HCT116 (cell line): ENCODE measurements around the gene RGS4. TPM values are rescaled to one million over a fixed set of nuclear protein-coding genes. Genes with fewer than 3 reads are reported as not detected.

Experiments used
- ATAC-seq: fragments of 200-7000 bp; cut with Tn5 transposase; 2 replicates; pipeline ENCODE4 v1.9.1; 2020; ENCODE audit warnings: mild to moderate bottlenecking, moderate library complexity
- BruUV-seq: library from RNA; stranded (reverse); fragments of 400-500 nt; replicated peaks from 2 replicates; lab custom pipeline; 2021; lab: Mats Ljungman, UMichigan
- CTCF ChIA-PET: fragments of 300-600 bp; sonication (Branson Sonifier 250); formaldehyde crosslinking; loops from one replicate; lab custom pipeline; 2021; ENCODE audit warnings: antibody characterized with exemption; lab: Charles Lee
- POLR2A ChIA-PET: fragments of 300-600, 350-600 bp; sonication (Branson Sonifier 250); formaldehyde crosslinking; loops from one replicate; lab custom pipeline; 2021; ENCODE audit warnings: antibody characterized with exemption; lab: Charles Lee
- RAD21 ChIA-PET, 2 experiments: fragments of 300-600 bp; sonication (Branson Sonifier 250); formaldehyde crosslinking; loops; one replicate each; lab custom pipeline; 2023; ENCODE audit warnings: low total read pairs in 2 of 2; ENCODE audit not compliant: uncharacterized antibody in 2 of 2, unreplicated experiment in 2 of 2, low non-redundant PET in 1 of 2; lab: Charles Lee
- DNase-seq: peaks from one replicate; pipeline ENCODE4 v3.0.0-alpha.2; 2010; ENCODE audit warnings: low read depth, low spot score
- H2AFZ ChIP-seq: fragments of 200-600 bp; shearing (Covaris generic), sonication (generic); 2 replicates; pipeline ENCODE4 v1.6.1; 2017; ENCODE audit warnings: low read depth, mixed run types, mixed read lengths, antibody characterized with exemption, low read length; ENCODE audit not compliant: poor library complexity, severe bottlenecking
- H3K27ac ChIP-seq: 2 replicates; pipeline ENCODE4 v1.5.1; 2012; ENCODE audit warnings: low read depth, low read length
- H3K27me3 ChIP-seq: fragments of 200-600 bp; sonication (generic); 2 replicates; pipeline ENCODE4 v1.6.1; 2016; ENCODE audit warnings: mixed run types, low read length, mixed read lengths; ENCODE audit not compliant: insufficient read depth
- H3K36me3 ChIP-seq, 2 experiments: fragments of 200-500 bp in 1 of 2; fragments of 200-600 bp in 1 of 2; sonication (Bioruptor generic) in 1 of 2; sonication (generic) in 1 of 2; 2 replicates each; pipeline versions ENCODE4 v1.5.1 to v1.6.1; 2014 to 2016; ENCODE audit warnings: low read length in 2 of 2, inconsistent platforms in 1 of 2, mixed read lengths in 1 of 2, mixed run types in 1 of 2; ENCODE audit not compliant: insufficient read depth in 2 of 2, control insufficient read depth in 1 of 2
- H3K4me1 ChIP-seq, 2 experiments: fragments of 200-600 bp in 1 of 2; sonication (generic) in 1 of 2; 2 replicates each; pipeline versions ENCODE4 v1.5.1 to v1.6.1; 2012 to 2017; ENCODE audit warnings: low read length in 2 of 2, inconsistent platforms in 1 of 2, mild to moderate bottlenecking in 1 of 2, mixed read lengths in 1 of 2, mixed run types in 1 of 2, moderate library complexity in 1 of 2; ENCODE audit not compliant: insufficient read depth in 2 of 2, control insufficient read depth in 1 of 2
- H3K4me2 ChIP-seq: fragments of 200-600 bp; sonication (generic); 2 replicates; pipeline ENCODE4 v1.6.1; 2017; ENCODE audit warnings: mixed run types, low read length, mixed read lengths
- H3K4me3 ChIP-seq, 2 experiments: fragments of 200-600 bp in 1 of 2; sonication (generic) in 1 of 2; replicated peaks in 1 of 2; 2 replicates each; pipeline ENCODE4 v1.5.1; 2011 to 2016; ENCODE audit warnings: low read length in 2 of 2, control low read depth in 1 of 2, low read depth in 1 of 2, mild to moderate bottlenecking in 1 of 2, mixed read lengths in 1 of 2, mixed run types in 1 of 2
- H3K79me2 ChIP-seq: fragments of 200-600 bp; sonication (generic); 2 replicates; pipeline ENCODE4 v1.6.1; 2017; ENCODE audit warnings: mild to moderate bottlenecking, mixed run types, low read length, moderate library complexity, mixed read lengths; ENCODE audit not compliant: insufficient read depth
- H3K9ac ChIP-seq: fragments of 200-600 bp; sonication (generic); 2 replicates; pipeline ENCODE4 v1.6.1; 2016; ENCODE audit warnings: low read length, mixed read lengths
- H3K9me2 ChIP-seq: fragments of 200-600 bp; sonication (generic), shearing (Covaris generic); 2 replicates; pipeline ENCODE4 v1.6.1; 2017; ENCODE audit warnings: mixed run types, mild to moderate bottlenecking, moderate library complexity; ENCODE audit not compliant: insufficient read depth
- H3K9me3 ChIP-seq, 2 experiments: fragments of 200-500 bp in 1 of 2; fragments of 200-600 bp in 1 of 2; sonication (Bioruptor generic) in 1 of 2; sonication (generic) in 1 of 2; 2 replicates each; pipeline ENCODE4 v1.6.1; 2014 to 2017; ENCODE audit warnings: low read length in 2 of 2, mixed read lengths in 2 of 2, inconsistent platforms in 1 of 2, low read depth in 1 of 2, mild to moderate bottlenecking in 1 of 2, mixed run types in 1 of 2, moderate library complexity in 1 of 2; ENCODE audit not compliant: control insufficient read depth in 1 of 2, insufficient read depth in 1 of 2
- H4K20me1 ChIP-seq: fragments of 200-600 bp; sonication (generic), shearing (Covaris generic); 2 replicates; pipeline ENCODE4 v1.6.1; 2017; ENCODE audit warnings: mixed run types, mild to moderate bottlenecking, moderate library complexity; ENCODE audit not compliant: insufficient read depth
- CEBPB ChIP-seq: IDR thresholded peaks from 2 replicates; pipeline ENCODE4 v1.6.1; 2012; ENCODE audit warnings: low read depth
- CTCF ChIP-seq, 3 experiments: fragments of 200-600 bp in 1 of 3; sonication (generic) in 1 of 3; IDR thresholded peaks in 2 of 3; conservative IDR thresholded peaks in 1 of 3; 2 replicates each; pipeline ENCODE4 v1.5.1; 2012 to 2017; ENCODE audit warnings: low read depth in 2 of 3, low read length in 2 of 3, antibody characterized with exemption in 1 of 3, borderline replicate concordance in 1 of 3, control low read depth in 1 of 3, mild to moderate bottlenecking in 1 of 3, mixed read lengths in 1 of 3, mixed run types in 1 of 3, moderate library complexity in 1 of 3; ENCODE audit not compliant: insufficient read depth in 1 of 3
- EZH2phosphoT487 ChIP-seq: fragments of 200-600 bp; IDR thresholded peaks from 2 replicates; pipeline ENCODE4 v1.6.1; 2018; ENCODE audit warnings: antibody characterized with exemption, borderline replicate concordance
- FOSL1 ChIP-seq: IDR thresholded peaks from 2 replicates; pipeline ENCODE4 v1.6.1; 2012; ENCODE audit warnings: low read depth
- REST ChIP-seq: IDR thresholded peaks from 2 replicates; pipeline ENCODE4 v1.6.1; 2012; ENCODE audit warnings: low read depth
- SP1 ChIP-seq: IDR thresholded peaks from 2 replicates; pipeline ENCODE4 v1.6.1; 2012; ENCODE audit warnings: low read depth
- TCF7L2 ChIP-seq: IDR thresholded peaks from 2 replicates; pipeline ENCODE4 v1.7.0; 2011; ENCODE audit warnings: borderline replicate concordance, inconsistent platforms; ENCODE audit not compliant: insufficient read depth, insufficient read length; ENCODE audit errors: extremely low read depth
- ZNF274 ChIP-seq: fragments of 200-500 bp; sonication (Bioruptor generic); IDR thresholded peaks from 2 replicates; pipeline ENCODE4 v1.6.1; 2014; ENCODE audit warnings: mild to moderate bottlenecking, low read depth, low read length, inconsistent platforms
- intact Hi-C: fragments of 100-400 bp; cut with micrococcal nuclease; formaldehyde crosslinking; loops from 2 replicates; pipeline ENCODE4 v1.10.0; 2022
- total RNA-seq: library from RNA; stranded (reverse); gene quantifications from one replicate; pipeline ENCODE4 v1.2.1, GENCODE V29; 2021; ENCODE audit not compliant: unreplicated experiment

RGS4 gene
- total RNA-seq, 1 experiment from 2014 or later: not detected

- Histone ChIP-seq H3K27me3 (peaks cover 30% of the 10 kb centered on the region), H3K9me3 (no peaks in the 10 kb centered on the region), H3K36me3 (no peaks in the 10 kb centered on the region), H3K4me3 (no peak overlapping the region), H3K79me2 (no peaks in the 10 kb centered on the region), H3K9ac (no peak overlapping the region), H3K27ac (no peak overlapping the region), H3K9me2 (no peaks in the 10 kb centered on the region), H4K20me1 (no peaks in the 10 kb centered on the region), H3K4me2 (no peak overlapping the region), H3K4me1 (peaks cover 0 to 9% of the 10 kb centered on the region in 2 experiments; a peak in 2 of 4 replicates), H2AFZ (no peak overlapping the region)
- BruUV-seq: no TSS peak
- ChIA-PET CTCF (no interaction called here), RAD21 (no interaction called here), POLR2A (no interaction called here)
- TF ChIP-seq ZNF274: no peak
- TF ChIP-seq FOSL1: no peak
- no peak for TF ChIP-seq CTCF (IDR thresholded peaks at IDR 0.05 in 2 of 3, conservative IDR thresholded peaks at IDR 0.05 in 1 of 3; ENCODE audit: borderline replicate concordance in 1 of 3, insufficient read depth in 1 of 3, low read depth in 2 of 3, low read length in 2 of 3)
- no peak for TF ChIP-seq SP1
- no peak for TF ChIP-seq TCF7L2
- no peak for TF ChIP-seq REST
- TF ChIP-seq EZH2phosphoT487: no peak
- TF ChIP-seq CEBPB: no peak
- DNase-seq (no peak), ATAC-seq (no peak)
- intact Hi-C loops: no loop called here
These were observed 3.0 kb upstream of the RGS4 start for GRCh38 chr1:163066168-163066567.
